Measurements from ENCODE around the gene TCEAL3. TPM values are rescaled to one million over a fixed set of nuclear protein-coding genes. Genes with fewer than 3 reads are reported as not detected.
"Not testable (repeated sequence)": the region's sequence is repeated elsewhere in the genome, so short reads cannot be mapped to it uniquely, and the experiment has no call there.

The TCEAL3 gene
- total RNA-seq, 2 donors from 2014 or later, result 25.3 to 34.6 TPM

DNA sequence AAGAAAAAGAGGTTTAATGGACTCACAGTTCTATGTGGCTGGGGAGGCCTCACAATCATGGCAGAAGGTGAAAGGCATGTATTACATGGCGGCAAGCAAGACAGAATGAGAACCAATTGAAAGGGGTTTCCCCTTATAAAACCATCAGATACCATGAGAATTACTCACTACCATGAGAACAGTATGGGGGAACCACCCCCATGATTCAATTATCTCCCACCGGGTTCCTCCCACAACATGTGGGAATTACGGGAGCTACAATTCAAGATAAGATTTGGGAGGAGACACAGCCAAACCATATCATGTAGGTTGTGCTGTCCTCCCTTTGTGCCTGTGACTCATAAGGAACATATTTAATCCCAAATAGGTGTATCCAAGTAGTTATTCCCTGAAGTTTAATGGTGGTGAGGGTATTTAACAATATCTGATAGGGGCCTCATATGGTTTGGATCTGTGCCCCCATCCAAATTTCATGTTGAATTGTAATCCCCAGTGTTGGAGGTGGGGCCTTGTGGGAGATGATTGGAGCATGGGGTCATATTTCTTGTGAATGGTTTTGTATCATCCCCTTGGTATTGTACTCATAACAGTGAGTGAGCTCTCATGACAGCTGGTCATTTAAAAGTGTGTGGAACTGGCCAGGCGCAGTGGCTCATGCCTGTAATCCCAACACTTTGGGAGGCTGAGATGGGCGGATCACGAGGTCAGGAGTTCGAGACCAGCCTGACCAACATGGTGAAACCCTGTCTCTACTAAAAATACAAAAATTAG, 47.7 kb downstream of the TCEAL3 start:
- DNase-seq; ATAC-seq; intact Hi-C loops (cut with DNase I): not testable (repeated sequence)

DNA sequence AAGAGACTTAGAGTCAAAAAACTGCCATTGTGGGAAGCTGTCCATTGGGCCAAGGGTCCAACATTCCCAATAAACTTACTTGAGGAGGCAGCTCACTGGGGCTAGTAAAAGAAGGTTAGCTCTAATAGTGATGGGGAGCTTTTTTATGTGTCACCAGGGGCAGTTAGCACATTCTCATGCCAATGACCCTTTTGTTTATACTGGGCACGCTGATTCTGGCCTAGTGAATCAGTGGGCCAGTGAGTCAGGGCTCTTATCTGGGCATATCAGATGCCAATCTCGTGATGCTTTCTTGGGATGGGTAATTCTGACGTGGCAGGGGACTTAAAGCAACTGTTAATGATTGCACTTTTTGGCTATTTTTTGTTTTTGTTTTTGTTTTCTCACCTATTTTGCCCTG, 48.9 kb downstream of the TCEAL3 start:
- no peak for ATAC-seq
- intact Hi-C loops (cut with DNase I), result no loop called here
- no peak for DNase-seq

DNA sequence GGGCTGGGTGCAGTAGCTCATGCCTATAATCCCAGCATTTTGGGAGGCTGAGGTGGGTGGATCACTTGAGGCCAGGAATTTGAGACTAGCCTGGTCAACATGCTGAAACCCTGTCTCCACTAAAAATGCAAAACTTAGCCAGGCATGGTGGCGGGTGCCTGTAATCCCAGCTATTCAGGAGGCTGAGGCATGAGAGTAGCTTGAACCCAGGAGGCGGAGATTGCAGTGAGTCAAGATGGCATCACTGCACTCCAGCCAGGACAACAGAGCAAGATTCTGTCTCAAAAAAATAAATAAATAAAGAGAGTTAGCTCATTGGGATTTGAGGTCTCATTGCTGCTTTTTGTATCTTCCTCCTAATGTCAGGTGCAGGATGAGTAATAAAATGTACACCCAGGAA, 49.3 kb downstream of the TCEAL3 start:
- ATAC-seq; DNase-seq; intact Hi-C loops (cut with DNase I): not testable (repeated sequence)

DNA sequence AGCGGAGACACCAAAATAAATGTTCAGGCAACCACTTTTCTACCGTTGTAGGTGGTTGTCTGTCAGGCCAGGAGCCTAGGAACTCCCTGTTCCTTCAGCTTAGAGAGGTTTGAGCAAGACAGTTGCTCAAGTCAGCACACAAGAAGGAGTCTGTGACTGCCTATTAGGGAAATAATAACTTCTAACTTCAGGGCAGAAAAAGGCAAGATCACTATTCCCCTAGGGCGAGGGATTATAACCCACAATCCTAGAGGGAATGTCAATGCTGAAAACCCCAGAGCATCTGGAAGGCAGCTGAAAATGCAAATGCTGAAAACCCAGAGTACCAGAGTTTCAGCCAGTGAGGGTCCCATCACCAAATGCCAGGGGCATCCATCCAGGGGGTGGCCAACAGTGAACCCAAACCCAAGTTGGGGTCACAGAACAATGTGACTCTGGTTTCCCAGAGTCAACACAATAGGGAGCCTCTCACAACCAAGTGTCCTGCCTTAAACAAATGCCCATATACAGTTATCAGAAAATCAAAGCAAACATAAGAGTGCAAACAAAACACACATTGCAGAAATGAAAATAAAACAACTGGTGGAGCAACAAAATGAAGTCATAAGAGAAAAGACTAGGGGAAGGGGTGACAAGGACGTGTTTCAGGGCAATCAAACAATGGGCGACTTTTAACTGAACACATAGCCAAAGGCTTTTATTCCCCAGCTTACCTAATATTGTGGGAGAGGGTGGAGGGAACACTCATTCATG, 51.1 kb downstream of the TCEAL3 start:
- intact Hi-C loops (cut with DNase I), result no loop called here

DNA sequence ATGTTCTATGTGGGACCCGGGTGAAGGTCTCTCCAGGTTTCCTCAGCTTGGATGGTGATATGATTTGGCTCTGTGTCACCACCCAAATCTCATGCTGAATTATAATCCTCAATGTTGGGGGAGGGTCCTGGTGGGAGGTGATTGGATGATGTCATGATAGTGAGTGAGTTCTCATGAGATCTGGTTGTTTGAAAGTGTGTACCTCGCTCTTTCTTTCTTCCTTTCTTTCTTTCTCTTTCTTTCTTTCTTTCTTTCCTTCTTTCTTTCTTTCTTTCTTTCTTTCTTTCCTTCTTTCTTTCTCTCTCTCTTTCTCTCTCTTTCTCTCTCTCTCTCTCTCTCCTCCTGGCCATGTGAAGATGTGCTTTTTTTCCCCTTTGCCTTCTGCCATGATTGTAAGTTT, 51.7 kb downstream of the TCEAL3 start:
- intact Hi-C loops (cut with DNase I); ATAC-seq; DNase-seq: not testable (repeated sequence)

More for the DNA sequence above, 51.1 kb downstream of the TCEAL3 start:
- ATAC-seq (no peak), DNase-seq (no peak)

Other genes with a start within 250 kb of the TCEAL3 start
- 100 to 1,000 TPM; 147 to 168 TPM for gene BEX3, start 231.4 kb upstream of the TCEAL3 start, total RNA-seq
- gene RAB40A, start 88.5 kb upstream of the TCEAL3 start, total RNA-seq, result under 1 TPM; 0.18 TPM
- gene TCEAL4, start 22.4 kb upstream of the TCEAL3 start, total RNA-seq, result 10 to 100 TPM; 70.5 to 75.6 TPM
- 10 to 100 TPM; 20.9 to 32.1 TPM for gene TCEAL1, start 21.0 kb downstream of the TCEAL3 start, total RNA-seq
- 100 to 1,000 TPM; 191 to 248 TPM for gene MORF4L2, start 78.7 kb downstream of the TCEAL3 start, total RNA-seq
- gene TMEM31, start 102.9 kb downstream of the TCEAL3 start, total RNA-seq, result not detected
- 10 to 100 TPM in 1 of 2 donors, 1 to 10 TPM in 1; 7.6 to 16.0 TPM for gene PLP1, start 168.9 kb downstream of the TCEAL3 start, total RNA-seq
- gene RAB9B, start 224.3 kb downstream of the TCEAL3 start, total RNA-seq, result 10 to 100 TPM; 14.6 to 21.4 TPM

All from left cardiac atrium (tissue), 4 donors.